ENCODE results near the gene SMYD1.

The SMYD1 gene

GRCh38 chr2:88148929-88149438 is 81.4 kb downstream of the SMYD1 start:
- no peak for DNase-seq

- no peak for DNase-seq
These were observed 91.9 kb downstream of the SMYD1 start for GRCh38 chr2:88159481-88159880.

- DNase-seq: peak; percentile 61
These were observed 92.4 kb downstream of the SMYD1 start for GRCh38 chr2:88159955-88160415.

GRCh38 chr2:88160517-88160916 is 92.9 kb downstream of the SMYD1 start:
- DNase-seq: no peak

- DNase-seq: no peak
These were observed 94.0 kb downstream of the SMYD1 start for GRCh38 chr2:88161446-88162244.

Data from stimulated activated CD8-positive, alpha-beta memory T cell treated with anti-CD3 and anti-CD28 coated beads, Interleukin-4, amount 100 ng/mL, for 48 hours (primary cell).